Stimulated activated CD4-positive, alpha-beta T cell treated with anti-CD3 and anti-CD28 coated beads, Interleukin-1b, Interleukin-23, amount 100 ng/mL, for 24 hours (primary cell): ENCODE measurements around the gene SHC1.

Experiments
- DNase-seq, 4 experiments: peaks; one replicate each; pipeline ENCODE4 v3.0.0-alpha.2; 2020; ENCODE audit warnings: low read depth in 4 of 4, low spot score in 1 of 4

The SHC1 gene

GRCh38 chr1:154958681-154959425 lies 11.7 kb downstream of the SHC1 start:
- no peak for DNase-seq

- DNase-seq, result no peak
These were observed 12.5 kb downstream of the SHC1 start for GRCh38 chr1:154958036-154958435.

- no peak for DNase-seq
These were observed 13.4 kb downstream of the SHC1 start for GRCh38 chr1:154957091-154957657.

- DNase-seq, result no peak
These were observed 14.0 kb downstream of the SHC1 start for GRCh38 chr1:154956544-154956941.

GRCh38 chr1:154955718-154956543 lies 14.6 kb downstream of the SHC1 start, which contains the start of gene PBXIP1:
Gene PBXIP1, minus strand, starts transcription at chr1:154956099. Its CDS starts 2,378 bp downstream, at chr1:154953721.
- DNase-seq, result peak in 3 of 4 experiments; percentile 49 to 69 (median 52)

GRCh38 chr1:154955039-154955717 lies 15.4 kb downstream of the SHC1 start:
- DNase-seq, result peak in 2 of 4 experiments; percentile 58 to 60

- no peak for DNase-seq
These were observed 16.0 kb downstream of the SHC1 start for GRCh38 chr1:154954541-154954940.

- no peak for DNase-seq
These were observed 16.9 kb downstream of the SHC1 start for GRCh38 chr1:154953611-154954038.

GRCh38 chr1:154952664-154953063 lies 17.9 kb downstream of the SHC1 start:
- DNase-seq, result no peak

- DNase-seq, result peak in 2 of 4 experiments; percentile 48 to 57
These were observed 18.5 kb downstream of the SHC1 start for GRCh38 chr1:154951901-154952657.

- DNase-seq, result no peak
These were observed 22.5 kb downstream of the SHC1 start for GRCh38 chr1:154948079-154948478.

GRCh38 chr1:154945962-154946850 lies 24.3 kb downstream of the SHC1 start:
- DNase-seq, result no peak

- no peak for DNase-seq
These were observed 25.2 kb downstream of the SHC1 start for GRCh38 chr1:154945160-154945961.

- no peak for DNase-seq
These were observed 26.0 kb downstream of the SHC1 start for GRCh38 chr1:154944401-154945159.

GRCh38 chr1:154943649-154944400 lies 26.7 kb downstream of the SHC1 start:
- no peak for DNase-seq

GRCh38 chr1:154941333-154942013 lies 29.1 kb downstream of the SHC1 start:
- no peak for DNase-seq
